SKM-1 (cell line): ENCODE measurements around the gene KLHDC4.
"Not testable (repeated sequence)": the region's sequence is repeated elsewhere in the genome, so short reads cannot be mapped to it uniquely, and the experiment has no call there.

Source experiments
- DNase-seq: peaks from one replicate; lab custom pipeline; 2025; ENCODE audit not compliant: unreplicated experiment; lab: John Stamatoyannopoulos, UW

Gene KLHDC4

DNA sequence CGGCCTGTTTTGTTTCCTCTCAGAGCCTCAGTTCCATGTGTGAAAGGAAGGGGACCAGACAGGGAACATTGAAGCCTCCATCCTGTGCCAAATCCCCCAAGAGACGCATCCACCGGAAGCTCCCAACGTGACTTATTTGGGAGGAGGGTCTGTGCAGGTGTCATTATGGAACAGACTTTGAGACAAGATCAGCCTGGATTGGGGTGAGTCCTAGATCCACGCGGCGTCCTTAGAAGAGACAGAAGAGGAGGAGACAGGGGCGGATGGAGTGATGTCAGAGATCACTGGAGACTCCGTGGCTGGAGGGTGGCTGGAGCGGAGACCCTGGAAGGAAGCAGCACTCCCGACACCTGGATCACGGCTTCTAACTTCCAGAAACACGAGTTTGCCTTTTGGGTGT, 80.0 kb downstream of the KLHDC4 start:
- DNase-seq: no peak

DNA sequence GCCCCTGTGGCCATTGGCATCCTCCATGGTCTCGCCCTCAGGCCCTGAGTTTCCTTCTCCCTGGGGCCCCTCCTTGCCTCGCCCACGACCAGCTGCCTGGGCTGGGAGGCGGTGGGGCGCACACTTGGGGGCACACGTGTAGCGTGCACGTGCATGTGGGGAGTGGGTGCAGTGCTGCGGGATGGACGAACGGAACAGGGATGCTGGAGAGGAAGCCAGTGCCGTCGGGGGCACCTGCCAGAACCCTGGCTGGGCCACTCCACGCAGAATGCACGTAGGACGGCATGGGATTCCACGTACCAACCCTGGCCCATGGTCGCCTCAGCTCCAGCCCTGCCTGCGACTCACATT, 80.4 kb downstream of the KLHDC4 start:
- DNase-seq: no peak

DNA sequence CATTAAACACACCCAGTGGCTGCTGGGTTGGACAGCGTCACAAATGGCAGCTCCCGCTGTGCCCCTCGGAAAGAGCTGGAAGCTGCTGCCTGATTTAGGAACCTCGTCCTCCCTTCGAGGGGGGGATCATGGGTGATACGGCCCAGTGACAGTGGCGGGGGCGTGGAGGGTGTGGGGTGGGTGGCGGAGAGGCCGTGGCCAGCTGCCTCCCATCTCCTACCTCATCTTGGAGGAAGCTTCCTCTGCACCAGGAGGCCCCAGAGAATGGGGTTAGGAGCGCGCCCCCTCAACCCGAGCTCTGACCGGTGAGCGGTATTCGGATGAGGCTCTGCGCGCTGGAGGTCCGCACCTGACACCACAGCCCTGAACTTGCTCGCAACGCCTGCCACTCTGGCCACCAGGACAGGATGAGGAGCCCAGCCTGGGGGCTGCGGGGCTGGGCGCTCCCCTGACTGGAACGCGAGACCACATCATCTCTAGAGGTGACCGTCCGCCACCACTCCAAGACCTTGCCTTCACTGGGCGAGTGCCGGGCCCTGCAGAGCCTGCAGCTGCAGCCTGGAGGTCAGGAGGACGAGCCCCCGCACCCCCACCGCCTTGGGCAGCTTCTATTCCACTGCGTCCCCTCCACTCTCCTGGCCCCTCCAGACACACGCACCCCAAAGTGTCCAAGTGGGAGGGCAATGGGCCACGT, 80.9 kb downstream of the KLHDC4 start:
- no peak for DNase-seq

DNA sequence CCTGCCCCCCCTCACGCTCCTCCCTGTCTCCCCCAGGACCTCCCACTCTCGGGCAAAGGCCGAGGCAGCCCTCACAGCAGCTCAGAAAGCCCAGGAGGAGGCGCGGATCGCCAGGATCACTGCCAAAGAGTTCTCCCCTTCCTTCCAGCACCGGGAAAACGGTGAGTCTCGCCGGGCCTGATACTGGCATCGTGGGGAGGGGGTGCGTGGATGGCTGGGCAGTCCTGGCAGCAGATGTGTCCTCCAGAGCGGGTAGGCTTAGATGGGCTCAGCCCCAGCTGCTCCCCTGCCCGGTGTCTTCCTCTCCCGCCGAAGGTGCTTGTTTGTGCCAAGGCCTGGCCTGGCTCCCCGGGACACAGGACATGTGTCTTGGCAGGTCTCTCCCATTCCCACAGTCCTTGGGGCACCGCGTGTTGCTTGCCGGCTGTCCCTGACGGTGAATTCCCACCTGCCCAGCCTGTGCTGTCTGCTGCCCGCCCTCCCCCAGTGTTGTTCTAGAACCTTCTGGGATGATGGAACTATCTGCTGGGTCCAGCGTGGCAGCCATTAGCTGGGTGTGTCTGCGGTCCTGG, 81.6 kb downstream of the KLHDC4 start:
- DNase-seq: no peak

DNA sequence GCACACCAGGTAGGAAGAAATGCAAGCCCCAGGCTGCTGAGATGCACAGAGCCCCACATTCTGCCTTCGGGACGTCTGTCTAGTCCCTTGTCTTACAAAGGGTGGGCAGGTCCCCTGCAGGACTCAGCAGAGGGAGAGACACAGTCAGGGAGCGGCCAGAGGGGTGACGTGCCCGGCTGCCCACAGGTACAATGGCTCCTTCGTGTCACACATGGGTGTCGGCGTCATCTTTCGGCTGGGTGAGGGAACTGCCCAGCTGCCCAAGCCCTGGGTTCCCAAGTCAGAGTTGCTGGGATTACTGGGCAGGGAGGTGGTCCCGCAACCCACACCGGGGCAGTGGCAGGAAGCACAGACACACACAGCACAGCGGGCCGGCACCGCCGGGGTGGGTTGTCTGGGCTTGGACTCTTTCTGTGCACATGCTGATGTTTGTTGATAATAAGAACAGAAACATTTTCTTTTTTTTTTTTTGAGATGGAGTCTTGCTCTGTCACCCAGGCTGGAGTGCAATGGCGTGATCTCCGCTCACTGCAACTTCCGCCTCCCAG, 82.9 kb downstream of the KLHDC4 start:
- no peak for DNase-seq

DNA sequence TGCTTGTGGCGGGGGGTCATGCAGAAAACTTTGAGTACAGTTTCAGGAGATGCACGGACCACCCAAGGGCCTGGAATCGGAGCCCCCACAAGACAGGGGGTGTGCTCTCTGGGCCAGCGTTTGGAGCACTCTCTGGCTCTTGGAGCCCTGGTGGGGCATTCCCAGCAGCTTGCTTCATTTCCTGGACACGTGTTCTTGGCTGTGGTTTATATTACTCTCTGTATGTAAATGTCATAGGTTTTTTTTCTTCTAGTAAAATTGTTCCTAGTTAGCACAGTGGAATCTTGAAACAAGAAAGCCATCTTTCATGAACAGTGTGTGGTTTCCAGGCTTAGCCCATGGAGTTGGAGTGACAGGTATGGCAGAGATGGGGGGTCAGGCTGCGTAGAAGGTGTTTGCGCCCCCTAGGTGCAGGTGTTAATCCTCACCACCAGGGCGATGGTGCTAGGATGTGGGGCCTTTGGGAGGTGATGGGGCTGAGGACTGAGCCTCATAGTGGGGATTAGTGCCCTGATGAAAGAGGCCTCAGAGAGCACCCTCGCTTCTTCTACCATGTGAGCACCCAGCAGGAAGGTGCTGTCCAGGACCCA, 83.7 kb downstream of the KLHDC4 start:
- no peak for DNase-seq

DNA sequence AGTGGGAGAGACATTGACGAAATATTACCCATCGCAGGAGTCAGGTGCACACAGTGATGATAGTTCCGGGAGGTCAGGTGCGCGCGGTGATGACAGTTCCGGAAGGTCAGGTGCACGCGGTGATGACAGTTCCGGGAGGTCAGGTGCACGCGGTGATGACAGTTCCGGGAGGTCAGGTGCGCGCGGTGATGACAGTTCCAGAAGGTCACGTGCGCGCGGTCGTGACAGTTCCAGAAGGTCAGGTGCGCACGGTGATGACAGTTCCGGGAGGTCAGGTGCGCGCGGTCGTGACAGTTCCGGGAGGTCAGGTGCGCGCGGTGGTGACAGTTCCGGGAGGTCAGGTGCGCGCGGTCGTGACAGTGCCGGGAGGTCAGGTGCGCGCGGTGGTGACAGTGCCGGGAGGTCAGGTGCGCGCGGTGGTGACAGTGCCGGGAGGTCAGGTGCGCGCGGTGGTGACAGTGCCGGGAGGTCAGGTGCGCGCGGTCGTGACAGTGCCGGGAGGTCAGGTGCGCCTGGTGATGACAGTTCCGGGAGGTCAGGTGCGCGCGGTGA, 84.7 kb downstream of the KLHDC4 start:
- not testable (repeated sequence) for DNase-seq

DNA sequence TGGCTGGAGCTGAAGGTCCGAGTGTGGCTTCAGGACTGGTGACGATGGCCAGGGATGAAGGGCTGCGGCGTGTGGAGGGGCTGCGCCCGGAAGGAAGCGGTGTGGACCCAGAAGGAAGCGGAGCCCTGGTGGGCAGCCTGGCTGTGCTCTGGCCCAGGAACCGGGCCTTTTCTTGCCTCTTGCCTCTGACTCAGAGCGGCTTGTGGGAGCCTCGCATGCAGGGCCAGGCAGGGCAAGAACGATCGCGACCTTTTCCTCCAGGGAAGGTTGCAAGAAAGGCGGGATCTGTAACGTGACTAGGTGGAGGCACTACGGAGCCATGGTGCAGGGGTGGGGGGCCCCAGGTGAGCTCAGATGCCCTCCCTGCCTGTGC, 85.5 kb downstream of the KLHDC4 start:
- DNase-seq: no peak

DNA sequence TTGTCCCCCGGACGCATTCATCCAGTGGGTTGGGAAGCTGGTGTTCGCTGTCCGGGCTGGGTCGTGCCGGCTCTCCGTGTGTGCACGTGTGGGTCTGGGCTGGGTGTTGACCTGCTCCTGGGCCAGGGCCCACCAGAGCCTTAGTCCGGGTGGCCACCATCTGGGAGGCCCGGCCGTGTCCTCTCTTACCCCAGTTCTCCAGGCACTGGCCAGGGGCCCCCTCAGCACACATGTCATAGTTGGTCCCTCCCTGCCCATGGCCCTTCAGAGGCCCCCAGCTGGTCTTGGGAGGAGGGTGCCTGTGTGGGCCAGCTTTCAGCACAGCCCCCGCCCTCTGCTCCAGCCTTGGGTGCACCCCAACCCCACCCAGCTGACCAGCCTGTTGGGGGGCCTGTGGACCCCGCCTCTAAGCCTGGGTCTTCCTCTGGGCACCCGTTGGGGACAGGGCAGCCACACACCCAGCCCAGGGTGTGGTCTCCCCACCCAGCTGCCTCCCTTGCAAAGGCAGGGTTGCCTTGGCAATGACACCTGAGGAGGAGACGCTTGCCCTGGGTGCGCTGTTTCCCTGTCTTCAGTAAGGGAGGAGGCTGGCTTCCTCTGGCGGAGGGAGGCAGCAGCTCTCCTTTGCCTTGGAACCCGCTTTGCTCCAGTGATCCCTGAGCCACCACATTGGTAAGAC, 86.1 kb downstream of the KLHDC4 start:
- no peak for DNase-seq

DNA sequence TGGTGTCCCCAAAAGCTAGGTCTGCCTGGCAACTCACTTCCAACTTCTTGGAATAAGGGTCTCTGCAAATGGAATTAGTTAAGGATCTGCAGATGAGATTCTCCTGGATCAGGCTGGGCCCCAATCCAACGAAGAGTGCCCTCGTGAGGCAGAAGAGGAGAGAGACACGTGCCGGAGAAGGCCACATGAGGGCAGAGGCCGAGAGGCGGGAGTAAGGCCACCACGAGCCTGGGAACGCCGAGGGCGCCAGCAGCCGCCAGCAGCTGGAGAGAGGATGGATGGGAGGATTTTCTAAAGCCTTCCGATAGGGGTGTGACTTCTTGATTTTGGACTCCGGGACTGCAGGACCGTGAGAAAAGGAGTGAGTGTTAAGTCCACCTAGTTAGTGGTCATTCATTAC, 87.2 kb downstream of the KLHDC4 start:
- no peak for DNase-seq

DNA sequence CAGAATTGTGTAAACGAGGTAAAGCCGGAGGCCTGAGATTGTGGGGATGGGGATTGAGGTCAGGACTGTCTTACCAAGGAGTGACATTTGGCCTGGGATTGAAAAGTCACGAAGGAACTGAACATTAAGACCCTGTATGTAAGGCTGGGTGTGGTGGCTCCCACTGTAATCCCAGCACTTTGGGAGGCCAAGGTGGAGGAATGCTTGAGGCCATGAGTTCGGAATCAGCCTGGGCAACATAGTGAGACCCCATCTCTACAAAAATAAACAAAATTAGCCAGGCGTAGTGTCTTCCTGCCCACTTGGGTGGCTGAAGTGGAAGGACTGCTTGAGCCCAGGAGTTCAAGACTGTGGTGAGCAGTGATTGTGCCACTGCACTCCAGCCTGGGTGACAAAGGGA, 88.0 kb downstream of the KLHDC4 start:
- no peak for DNase-seq

DNA sequence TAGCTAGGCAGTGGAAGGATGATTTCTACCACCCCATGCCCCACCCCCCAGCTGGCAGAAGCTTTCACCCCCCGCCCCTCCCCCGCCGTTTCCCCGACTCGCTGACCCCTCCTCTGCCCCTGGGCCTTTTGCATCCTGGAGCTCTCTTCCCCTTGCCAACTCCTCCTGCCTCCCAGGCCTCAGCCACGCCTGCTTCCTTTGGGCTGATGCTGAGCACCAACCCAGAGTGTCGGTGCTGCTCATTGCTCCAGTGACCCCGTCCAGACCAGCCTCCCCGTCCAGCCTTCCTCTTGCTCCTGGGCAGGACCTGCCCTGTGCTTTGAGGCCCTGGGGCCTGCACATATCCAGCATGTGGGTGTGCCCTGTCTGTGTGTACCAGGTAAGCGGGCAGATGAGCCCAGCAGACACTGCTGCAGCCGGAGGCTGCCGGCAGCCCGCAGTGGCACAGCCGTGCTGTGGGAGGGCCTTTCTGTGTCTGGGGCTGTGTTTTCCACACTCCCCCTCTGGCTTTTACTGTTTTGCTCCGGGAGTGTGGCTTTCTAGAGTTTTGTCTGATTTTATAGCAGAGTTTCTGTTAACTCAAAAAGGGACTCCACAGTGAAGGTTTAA, 90.6 kb downstream of the KLHDC4 start:
- DNase-seq: no peak

DNA sequence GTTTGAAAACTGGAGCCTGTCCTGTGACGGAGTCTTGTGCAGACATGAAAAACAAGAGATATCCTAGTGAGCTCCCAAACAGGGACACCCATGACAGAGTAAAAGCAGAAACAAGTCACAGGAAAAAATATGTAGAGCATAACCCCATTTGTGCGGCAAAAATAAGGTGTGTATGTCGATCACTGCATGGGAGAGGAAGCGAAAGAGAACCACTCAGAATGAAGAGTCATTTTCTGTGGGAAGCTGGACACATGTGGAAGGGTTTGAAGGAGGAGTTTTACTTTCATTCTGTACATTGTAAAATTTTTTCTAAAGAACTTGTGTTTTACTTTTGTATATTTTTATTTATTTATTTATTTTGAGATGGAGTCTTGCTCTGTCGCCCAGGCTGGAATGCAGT, 91.4 kb downstream of the KLHDC4 start:
- DNase-seq: no peak

DNA sequence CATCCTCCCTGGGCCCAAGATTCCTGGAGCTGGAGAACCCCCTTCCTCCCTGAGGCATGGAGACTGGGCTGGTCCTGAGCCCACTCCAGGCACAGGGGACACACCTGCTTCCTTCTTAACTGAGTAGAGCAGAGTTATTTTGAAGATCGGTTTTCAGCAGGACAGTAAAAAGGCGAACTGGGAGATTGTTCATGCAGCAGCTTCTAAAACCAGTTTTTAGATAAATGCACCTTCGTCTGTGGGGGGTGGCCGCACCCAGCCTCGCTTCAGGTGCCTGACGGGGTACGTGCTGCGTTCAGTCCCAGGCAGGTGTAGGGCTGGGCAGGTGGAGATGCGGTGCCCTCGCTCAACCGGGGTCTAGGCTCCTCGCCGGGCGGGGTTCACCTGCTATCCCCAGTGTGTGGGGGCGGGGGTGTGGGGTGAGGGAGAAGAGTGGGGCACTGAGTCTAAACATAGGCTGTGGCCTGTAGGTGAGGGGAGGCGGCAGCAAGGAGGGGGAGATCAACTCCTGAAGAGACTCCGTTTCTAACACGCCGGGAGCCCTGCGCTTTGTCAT, 94.0 kb downstream of the KLHDC4 start:
- DNase-seq: no peak

DNA sequence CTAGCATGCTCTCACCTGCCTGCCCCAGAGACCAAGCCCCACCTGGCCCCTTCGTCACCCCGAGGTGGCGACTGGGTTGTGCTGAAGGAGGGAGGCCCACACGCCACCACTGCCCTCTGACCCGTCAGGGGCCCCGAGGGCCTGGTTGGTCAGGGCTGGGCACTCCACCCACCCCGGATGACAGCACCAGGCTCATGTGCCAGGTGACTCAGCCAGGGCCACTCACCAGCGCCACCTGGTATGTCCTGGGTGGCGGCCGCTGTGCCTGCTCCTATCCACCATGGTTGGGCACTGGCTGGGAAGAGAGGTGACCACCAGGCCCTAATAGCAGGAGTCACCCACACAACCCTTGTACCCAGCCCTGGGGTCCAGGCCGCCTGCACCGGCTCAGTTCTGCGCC, 94.6 kb downstream of the KLHDC4 start:
- no peak for DNase-seq

DNA sequence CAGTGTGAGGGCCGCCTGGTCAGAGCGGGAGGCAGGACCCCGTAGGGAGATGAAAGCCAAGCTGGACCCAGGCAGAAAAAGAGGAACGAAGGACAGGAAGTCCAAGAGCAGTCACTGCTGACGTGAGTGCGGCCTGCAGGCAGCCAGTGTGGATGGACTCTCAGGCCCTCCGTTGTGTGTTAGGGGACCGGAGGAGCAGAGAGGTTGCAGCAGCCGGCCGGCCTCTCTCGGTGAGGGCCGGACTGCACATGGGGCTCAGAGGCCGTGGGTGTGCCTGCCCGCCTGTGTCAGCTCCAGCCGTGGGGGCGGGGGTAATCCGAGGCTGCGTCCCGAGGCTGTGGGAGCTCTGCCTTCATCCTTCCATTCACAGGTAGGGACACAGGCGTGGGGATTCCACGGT, 96.1 kb downstream of the KLHDC4 start:
- DNase-seq: no peak

DNA sequence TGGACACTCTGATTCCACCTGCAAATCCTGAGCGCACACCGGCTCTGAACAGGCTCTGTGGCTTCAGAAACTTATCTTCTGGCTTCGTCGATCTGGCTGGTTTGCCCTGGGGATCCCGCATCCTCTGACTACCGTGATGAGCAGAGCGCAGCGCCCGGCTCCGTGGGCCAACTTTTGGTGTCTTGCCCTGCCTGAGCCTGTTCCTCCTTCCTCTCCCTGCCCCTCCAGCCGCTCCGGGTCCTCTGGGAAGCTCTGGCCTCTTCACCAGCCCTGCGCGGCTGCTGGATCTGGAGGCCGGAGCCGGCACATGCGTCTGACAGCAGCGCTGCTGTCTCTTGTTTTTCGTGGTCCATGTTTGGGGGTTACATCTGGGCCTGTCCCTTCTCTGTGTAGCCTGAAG, 97.8 kb downstream of the KLHDC4 start:
- no peak for DNase-seq

DNA sequence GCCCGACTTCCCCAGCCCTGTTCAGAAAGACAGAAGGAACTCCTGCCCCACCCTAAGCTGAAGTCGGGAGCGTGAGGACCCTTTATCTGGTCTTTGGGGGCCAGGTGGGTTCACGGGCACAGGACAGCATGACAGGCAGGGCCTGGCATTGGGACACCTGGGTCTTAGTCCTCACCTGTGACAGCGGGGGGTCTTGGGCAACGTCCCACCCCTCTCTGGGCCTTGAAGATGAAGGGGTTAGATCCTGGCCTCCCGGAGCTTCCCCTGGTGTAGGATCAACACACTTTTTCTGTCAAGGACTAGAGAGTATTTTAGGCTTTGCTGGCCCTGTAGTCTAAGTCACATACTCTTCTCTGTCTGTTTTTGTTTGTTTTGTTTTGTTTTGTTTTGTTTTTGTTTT, 98.3 kb downstream of the KLHDC4 start:
- no peak for DNase-seq

DNA sequence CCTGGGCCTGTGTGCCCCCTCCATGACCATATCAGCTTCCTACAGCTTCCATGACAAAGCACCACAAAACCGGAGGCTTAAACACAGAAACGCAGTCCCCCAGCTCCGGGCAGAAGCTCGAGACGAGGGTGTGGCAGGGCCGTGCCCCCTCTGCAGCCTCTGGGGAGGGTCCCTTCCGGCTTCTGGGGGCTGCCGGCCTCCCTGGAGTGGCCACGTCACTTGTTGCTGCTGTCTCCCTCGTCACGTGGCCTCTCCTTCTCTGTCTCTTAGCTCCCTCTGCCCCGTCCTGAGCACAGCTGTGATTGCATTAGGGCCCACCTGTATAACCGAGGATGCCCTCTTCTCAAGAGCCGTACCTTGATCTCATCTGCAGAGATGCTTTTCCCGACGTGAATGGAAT, 98.9 kb downstream of the KLHDC4 start:
- no peak for DNase-seq

DNA sequence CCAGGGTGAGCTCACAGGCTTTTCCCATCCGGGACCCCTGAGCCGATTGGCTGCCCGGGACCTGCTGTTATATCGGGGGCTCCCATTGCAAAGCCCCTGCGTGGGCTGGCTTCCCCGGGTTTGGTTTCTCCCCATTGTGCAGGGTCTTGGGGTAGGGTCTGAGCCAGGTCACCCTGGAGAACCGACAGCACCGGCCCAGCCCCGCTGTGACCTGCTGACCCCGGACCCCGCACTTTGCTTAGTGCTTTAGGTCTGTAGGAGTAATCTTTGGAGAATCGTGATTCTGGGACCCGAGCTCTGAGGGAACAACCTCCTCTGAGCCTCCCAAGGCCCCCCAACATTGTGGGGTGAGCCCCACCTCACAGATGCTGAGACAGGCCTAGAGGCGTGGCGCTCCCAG, 100.6 kb downstream of the KLHDC4 start:
- DNase-seq: no peak

DNA sequence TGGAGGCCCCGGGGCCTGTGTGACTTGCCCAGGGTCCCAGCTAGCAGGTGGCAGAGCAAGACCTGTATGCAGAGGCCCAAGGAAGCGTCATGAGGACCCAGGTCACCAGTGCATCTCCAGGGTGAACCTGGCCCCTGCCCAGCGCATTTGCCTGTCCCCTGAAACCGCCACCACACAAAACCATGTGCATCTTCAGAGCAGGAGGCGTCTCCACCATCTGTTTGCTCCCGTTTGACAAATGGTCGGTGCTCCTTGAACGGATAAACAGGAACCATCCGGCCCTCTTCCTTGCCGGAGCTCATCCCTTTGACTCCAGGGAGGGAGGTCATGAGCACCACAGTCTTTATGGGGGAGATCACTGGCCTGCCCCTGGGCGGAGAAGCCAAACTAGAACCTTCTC, 101.0 kb downstream of the KLHDC4 start:
- no peak for DNase-seq
